MCF 10A (cell line): ENCODE data around the gene PTP4A2. TPM values are rescaled to one million over a fixed set of nuclear protein-coding genes. Genes with fewer than 3 reads are reported as not detected.

ENCODE experiments used
- BruUV-seq: library from RNA; stranded (reverse); fragments of 400-500 nt; replicated peaks from 2 replicates; lab custom pipeline; 2021; lab: Mats Ljungman, UMichigan
- CTCF ChIA-PET: fragments of 300-600 bp; sonication (Branson Sonifier 250); formaldehyde crosslinking; extraction: SDS; loops from one replicate; lab custom pipeline; 2021; ENCODE audit warnings: antibody characterized with exemption, inconsistent platforms; lab: Yijun Ruan, JAX
- POLR2A ChIA-PET: fragments of 300-600, 350-650 bp; sonication (Branson Sonifier 250); formaldehyde crosslinking; extraction: SDS; loops from one replicate; lab custom pipeline; 2020; ENCODE audit warnings: antibody characterized with exemption, inconsistent platforms; lab: Yijun Ruan, JAX
- DNase-seq: peaks from one replicate; pipeline ENCODE4 v3.0.0-alpha.2; 2018; ENCODE audit not compliant: unreplicated experiment
- H3K27ac Mint-ChIP-seq: one replicate; pipeline ENCODE4 v1.8.0; 2022; ENCODE audit warnings: mild to moderate bottlenecking, low read depth, mixed read lengths; ENCODE audit not compliant: unreplicated experiment
- H3K27me3 Mint-ChIP-seq: one replicate; pipeline ENCODE4 v1.8.0; 2022; ENCODE audit warnings: mixed read lengths; ENCODE audit not compliant: insufficient read depth, unreplicated experiment
- H3K36me3 Mint-ChIP-seq: one replicate; pipeline ENCODE4 v1.8.0; 2022; ENCODE audit warnings: mild to moderate bottlenecking, moderate library complexity, mixed read lengths; ENCODE audit not compliant: insufficient read depth, unreplicated experiment
- H3K4me1 Mint-ChIP-seq: one replicate; pipeline ENCODE4 v1.8.0; 2022; ENCODE audit warnings: mixed read lengths; ENCODE audit not compliant: insufficient read depth, unreplicated experiment
- H3K4me3 Mint-ChIP-seq: one replicate; pipeline ENCODE4 v1.8.0; 2022; ENCODE audit warnings: mild to moderate bottlenecking, moderate library complexity, mixed read lengths; ENCODE audit not compliant: unreplicated experiment
- H3K9me3 Mint-ChIP-seq: one replicate; pipeline ENCODE4 v1.8.0; 2022; ENCODE audit warnings: mixed read lengths; ENCODE audit not compliant: unreplicated experiment
- intact Hi-C: fragments of 100-400 bp; cut with micrococcal nuclease; formaldehyde crosslinking; loops from 2 replicates; pipeline ENCODE4 v1.14.1; 2022
- total RNA-seq: library from RNA; stranded (reverse); gene quantifications from 2 replicates; pipeline ENCODE4 v1.2.3, GENCODE V29; 2022
- TF ChIP-seq, protein P1 (sequence below): fragments of 200-600 bp; IDR thresholded peaks from one replicate; pipeline ENCODE4 v1.8.0; 2022; ENCODE audit warnings: antibody characterized with exemption, mild to moderate bottlenecking; ENCODE audit not compliant: unreplicated experiment

PTP4A2 gene
- total RNA-seq, 1 experiment from 2014 or later: 220 TPM

DNA sequence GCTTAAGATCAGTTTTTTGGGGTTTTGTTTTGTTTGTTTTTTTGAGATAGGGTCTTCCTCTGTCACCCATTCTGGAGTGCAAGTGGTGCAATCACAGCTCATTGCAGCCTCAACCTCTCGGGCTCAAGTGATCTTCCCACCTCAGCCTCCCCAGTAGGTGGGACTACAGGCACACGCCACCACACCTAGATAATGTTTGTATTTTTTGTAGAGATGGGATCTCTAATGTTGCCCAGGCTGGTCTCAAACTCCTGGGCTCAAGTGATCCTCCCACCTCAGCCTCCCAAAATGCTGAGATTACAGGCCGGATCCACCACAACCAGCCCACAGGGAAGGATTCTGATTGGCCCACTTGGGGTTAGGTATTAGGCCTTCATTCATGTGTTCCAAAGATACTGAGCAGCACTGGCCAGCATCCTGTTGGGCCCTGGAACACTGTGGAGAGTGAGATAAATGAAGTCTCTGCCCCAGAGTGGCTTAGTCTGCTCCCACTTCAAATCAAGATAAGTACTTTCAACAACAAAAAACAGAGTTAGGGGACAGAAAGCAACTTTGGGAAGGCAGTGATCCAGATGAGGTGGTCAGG lies 54.7 kb downstream of the PTP4A2 start:
- Mint-ChIP-seq H3K4me1 (peaks cover 8% of the 10 kb centered on the region), H3K36me3 (no peaks in the 10 kb centered on the region), H3K9me3 (no peaks in the 10 kb centered on the region), H3K27ac (no peak overlapping the region), H3K4me3 (no peak overlapping the region), H3K27me3 (no peaks in the 10 kb centered on the region)
- intact Hi-C loops: no loop called here
- TF ChIP-seq, protein P1, sequence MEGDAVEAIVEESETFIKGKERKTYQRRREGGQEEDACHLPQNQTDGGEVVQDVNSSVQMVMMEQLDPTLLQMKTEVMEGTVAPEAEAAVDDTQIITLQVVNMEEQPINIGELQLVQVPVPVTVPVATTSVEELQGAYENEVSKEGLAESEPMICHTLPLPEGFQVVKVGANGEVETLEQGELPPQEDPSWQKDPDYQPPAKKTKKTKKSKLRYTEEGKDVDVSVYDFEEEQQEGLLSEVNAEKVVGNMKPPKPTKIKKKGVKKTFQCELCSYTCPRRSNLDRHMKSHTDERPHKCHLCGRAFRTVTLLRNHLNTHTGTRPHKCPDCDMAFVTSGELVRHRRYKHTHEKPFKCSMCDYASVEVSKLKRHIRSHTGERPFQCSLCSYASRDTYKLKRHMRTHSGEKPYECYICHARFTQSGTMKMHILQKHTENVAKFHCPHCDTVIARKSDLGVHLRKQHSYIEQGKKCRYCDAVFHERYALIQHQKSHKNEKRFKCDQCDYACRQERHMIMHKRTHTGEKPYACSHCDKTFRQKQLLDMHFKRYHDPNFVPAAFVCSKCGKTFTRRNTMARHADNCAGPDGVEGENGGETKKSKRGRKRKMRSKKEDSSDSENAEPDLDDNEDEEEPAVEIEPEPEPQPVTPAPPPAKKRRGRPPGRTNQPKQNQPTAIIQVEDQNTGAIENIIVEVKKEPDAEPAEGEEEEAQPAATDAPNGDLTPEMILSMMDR: no peak
- CTCF ChIA-PET: interaction anchor here (0.6 to 1.7 kb wide), 2 partner anchors 12 to 60 kb away, joined by 3 read pairs; no protein-coding TSS in a partner anchor
- DNase-seq: no peak
- POLR2A ChIA-PET: no interaction called here
- BruUV-seq: no TSS peak

DNA sequence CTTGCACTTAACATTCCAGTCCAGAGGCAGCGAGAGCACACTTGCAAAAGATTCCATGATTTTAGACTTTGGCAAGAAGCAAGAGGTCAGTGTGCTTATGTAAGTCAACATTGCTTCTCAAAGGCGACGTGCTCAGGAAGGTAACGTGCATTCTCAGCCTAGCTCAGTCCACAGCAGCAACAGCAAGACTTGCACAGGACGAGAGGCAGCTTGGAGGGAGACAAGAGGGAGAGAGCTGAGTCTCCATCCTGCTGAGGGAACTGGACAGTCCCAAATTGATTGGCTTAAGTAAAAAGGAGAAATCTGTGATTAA lies 56.5 kb downstream of the PTP4A2 start:
- Mint-ChIP-seq H3K27me3 (no peaks in the 10 kb centered on the region), H3K4me3 (no peak overlapping the region), H3K4me1 (peaks cover under 1% of the 10 kb centered on the region), H3K27ac (no peak overlapping the region), H3K36me3 (no peaks in the 10 kb centered on the region), H3K9me3 (no peaks in the 10 kb centered on the region)
- no peak for DNase-seq
- BruUV-seq: no TSS peak
- ChIA-PET CTCF (interaction anchor here (0.8 to 1.7 kb wide), 2 partner anchors 10 to 119 kb away, joined by 3 read pairs; no protein-coding TSS in a partner anchor), POLR2A (interaction anchor here (0.6 to 0.9 kb wide), 2 partner anchors 9 to 22 kb away, joined by 3 to 4 read pairs; no protein-coding TSS in a partner anchor)
- intact Hi-C loops: no loop called here
- TF ChIP-seq, protein P1: no peak

DNA sequence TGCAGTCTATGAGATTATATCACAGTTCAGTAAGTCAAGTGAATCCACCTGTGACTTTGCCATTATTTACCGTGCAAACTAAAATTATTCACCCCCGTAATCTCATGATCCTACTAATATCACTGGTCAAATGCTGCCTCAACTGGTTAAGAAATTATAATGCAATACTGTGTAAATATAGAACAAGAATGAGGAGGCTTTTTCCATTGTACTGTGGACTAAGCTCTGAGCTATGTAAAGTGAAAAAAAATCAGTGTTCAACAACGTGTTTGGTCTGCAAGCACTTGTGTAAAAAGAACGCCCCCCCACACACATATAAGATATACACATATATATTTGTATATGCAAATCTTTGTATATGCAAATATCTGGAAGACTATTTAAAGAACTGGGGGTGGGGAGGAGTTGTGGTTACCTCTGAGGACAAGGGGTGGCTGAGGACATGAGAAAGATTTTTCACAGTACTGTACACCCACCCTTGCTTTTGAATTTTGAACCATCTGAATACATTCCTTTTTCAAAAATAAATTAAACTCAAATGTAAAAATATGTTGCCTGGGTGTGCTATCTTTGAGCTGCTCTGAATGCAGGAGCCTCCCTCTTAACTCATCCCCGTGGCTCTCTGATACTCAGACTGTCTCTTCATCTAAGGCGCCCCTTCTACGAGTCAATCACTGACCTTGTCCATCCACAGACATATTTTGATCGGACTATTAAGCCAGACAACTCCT lies 57.0 kb downstream of the PTP4A2 start:
- Mint-ChIP-seq H3K36me3 (no peaks in the 10 kb centered on the region), H3K4me3 (no peak overlapping the region), H3K4me1 (no peaks in the 10 kb centered on the region), H3K27me3 (no peaks in the 10 kb centered on the region), H3K9me3 (no peaks in the 10 kb centered on the region), H3K27ac (no peak overlapping the region)
- BruUV-seq: no TSS peak
- ChIA-PET POLR2A (interaction anchor here (0.9 kb wide), 1 partner anchor 9 kb away, joined by 4 read pairs; no protein-coding TSS in a partner anchor), CTCF (interaction anchor here (0.7 to 0.8 kb wide), 2 partner anchors 118 to 319 kb away, joined by 3 read pairs; no protein-coding TSS in a partner anchor)
- DNase-seq: no peak
- TF ChIP-seq, protein P1: no peak
- intact Hi-C loops: no loop called here

DNA sequence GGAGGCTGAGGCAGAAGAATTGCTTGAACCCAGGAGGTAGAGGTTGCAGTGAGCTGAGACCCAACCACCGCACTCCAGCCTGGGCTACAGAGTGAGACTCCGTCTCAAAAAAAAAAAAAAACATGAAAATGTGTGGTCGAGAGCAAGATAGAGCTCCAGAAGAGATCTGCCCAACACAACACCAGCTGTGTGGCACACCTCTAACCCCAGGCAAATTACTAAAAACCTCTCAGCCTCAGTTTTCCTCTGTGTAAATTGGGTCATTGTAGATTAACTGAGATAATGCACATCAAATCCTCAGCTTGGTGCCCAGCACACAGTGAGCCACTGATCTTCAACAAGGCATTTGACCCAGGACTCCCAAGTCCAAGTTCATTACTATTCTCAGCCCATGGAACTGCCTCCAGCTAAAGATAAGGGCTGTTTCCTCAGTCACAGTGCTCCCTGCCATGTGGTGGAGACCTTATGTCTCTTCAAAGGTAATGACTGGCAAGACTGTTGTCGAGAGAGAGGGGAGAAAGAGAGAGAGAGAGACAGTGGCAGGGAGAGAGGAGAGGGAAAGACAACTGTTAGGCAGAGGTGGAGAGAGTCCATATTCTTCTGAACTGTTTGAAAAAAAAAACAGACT lies 58.1 kb downstream of the PTP4A2 start:
- BruUV-seq: no TSS peak
- TF ChIP-seq, protein P1: no peak
- ChIA-PET POLR2A (no interaction called here), CTCF (interaction anchor here (0.7 kb wide), 1 partner anchor 318 kb away, joined by 3 read pairs; no protein-coding TSS in a partner anchor)
- Mint-ChIP-seq H3K27ac (no peak overlapping the region), H3K4me3 (no peak overlapping the region), H3K27me3 (no peaks in the 10 kb centered on the region), H3K9me3 (no peaks in the 10 kb centered on the region), H3K4me1 (no peaks in the 10 kb centered on the region), H3K36me3 (no peaks in the 10 kb centered on the region)
- DNase-seq: no peak
- intact Hi-C loops: no loop called here
